Measurements from ENCODE around the gene SPDEF. TPM values are rescaled to one million over a fixed set of nuclear protein-coding genes. Genes with fewer than 3 reads are reported as not detected.

Gene SPDEF
- total and polyA plus RNA-seq, 11 donors = 0.12 to 0.46 (median 0.23) TPM; not detected in 2

DNA sequence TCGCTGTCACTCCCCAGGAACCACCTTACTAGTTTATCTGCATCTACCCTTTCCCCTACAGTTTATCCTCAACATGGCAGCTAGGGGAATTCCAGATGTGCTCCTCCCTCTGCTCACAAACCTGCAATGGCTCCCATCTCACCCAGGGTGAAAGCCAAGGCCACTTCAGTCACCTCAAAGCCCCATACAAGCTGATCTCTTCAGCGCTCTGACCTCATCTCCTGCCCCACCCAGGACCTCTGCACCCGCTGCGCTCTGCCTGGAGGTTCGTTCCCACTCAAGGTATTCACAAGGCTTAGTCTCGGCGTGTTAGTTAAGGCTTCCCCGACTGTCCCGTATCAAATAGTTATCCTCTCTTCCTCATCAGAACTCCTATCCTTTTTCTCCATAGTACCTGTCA lies 28.6 kb upstream of the SPDEF start:
- ATAC-seq = no peak
- no peak for TF ChIP-seq POLR2A (IDR thresholded peaks at IDR 0.05)
- TF ChIP-seq, protein P1, sequence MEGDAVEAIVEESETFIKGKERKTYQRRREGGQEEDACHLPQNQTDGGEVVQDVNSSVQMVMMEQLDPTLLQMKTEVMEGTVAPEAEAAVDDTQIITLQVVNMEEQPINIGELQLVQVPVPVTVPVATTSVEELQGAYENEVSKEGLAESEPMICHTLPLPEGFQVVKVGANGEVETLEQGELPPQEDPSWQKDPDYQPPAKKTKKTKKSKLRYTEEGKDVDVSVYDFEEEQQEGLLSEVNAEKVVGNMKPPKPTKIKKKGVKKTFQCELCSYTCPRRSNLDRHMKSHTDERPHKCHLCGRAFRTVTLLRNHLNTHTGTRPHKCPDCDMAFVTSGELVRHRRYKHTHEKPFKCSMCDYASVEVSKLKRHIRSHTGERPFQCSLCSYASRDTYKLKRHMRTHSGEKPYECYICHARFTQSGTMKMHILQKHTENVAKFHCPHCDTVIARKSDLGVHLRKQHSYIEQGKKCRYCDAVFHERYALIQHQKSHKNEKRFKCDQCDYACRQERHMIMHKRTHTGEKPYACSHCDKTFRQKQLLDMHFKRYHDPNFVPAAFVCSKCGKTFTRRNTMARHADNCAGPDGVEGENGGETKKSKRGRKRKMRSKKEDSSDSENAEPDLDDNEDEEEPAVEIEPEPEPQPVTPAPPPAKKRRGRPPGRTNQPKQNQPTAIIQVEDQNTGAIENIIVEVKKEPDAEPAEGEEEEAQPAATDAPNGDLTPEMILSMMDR (IDR thresholded peaks at IDR 0.05) = no peak
- WGBS, 4 donors = 96 to 97% (median 96%) methylated on average over 9 of the region's 9 CpGs

DNA sequence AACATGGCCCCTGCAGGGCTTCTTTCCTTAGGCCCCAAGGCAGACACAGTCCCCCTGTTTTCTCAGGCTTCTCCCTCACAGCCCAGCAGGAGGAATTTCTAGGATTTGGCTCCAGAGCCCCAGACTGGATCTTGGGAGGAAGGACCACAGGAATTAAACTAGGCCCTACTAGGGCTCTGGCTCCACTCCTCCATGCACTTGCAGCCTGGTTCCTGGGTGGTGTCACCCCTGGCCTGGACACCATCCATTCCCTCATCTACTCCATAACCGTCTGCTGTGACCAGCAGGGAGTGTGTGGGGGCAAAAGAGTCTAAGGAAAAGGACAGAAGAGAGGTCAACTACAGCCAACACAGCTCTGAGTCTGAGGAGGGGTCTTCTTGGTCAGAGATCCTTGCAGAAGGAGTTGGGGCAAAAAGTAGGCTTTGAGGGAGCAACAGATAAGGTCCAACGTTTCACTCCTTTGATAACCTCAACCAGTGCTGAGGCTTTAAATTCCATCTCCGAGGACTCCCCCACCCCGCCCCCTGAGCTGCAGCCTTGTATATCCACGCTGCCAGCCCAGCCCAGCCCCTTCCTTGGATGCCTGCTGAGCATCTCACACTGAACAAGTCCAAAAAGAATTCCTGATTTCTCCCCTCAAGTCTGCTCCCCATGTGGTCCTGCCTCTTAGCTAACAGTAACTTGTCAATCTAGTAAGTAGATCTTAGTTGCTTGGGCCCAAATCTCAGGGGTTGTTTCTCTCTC lies 27.9 kb upstream of the SPDEF start:
- Histone ChIP-seq H3K4me1 (peaks cover 0 to 34% (median 10%) of the 10 kb centered on the region in 12 donors), H3K9me3 (no peaks in the 10 kb centered on the region), H3K36me3 (peaks cover 0 to 25% (median 16%) of the 10 kb centered on the region in 9 donors), H3K4me3 (no peak overlapping the region), H3K27ac (no peak overlapping the region), H3K27me3 (no peaks in the 10 kb centered on the region)
- ATAC-seq (no peak), DNase-seq (no peak)
- no peak for TF ChIP-seq POLR2A (IDR thresholded peaks at IDR 0.05)
- TF ChIP-seq, protein P1 (IDR thresholded peaks at IDR 0.05) = no peak
- intact Hi-C loops (cut with DNase I) = no loop called here
- 67 to 74% (median 73%) methylated on average over 5 of the region's 5 CpGs for WGBS, 4 donors

More for the DNA sequence above, 28.6 kb upstream of the SPDEF start:
- Histone ChIP-seq H3K36me3 (peaks cover 0 to 31% (median 21%) of the 10 kb centered on the region in 9 donors), H3K27me3 (no peaks in the 10 kb centered on the region), H3K4me3 (no peak overlapping the region), H3K9me3 (no peaks in the 10 kb centered on the region), H3K27ac (no peak overlapping the region), H3K4me1 (peaks cover 0 to 34% (median 10%) of the 10 kb centered on the region in 12 donors)
- intact Hi-C loops (cut with DNase I) = no loop called here
- DNase-seq = no peak

DNA sequence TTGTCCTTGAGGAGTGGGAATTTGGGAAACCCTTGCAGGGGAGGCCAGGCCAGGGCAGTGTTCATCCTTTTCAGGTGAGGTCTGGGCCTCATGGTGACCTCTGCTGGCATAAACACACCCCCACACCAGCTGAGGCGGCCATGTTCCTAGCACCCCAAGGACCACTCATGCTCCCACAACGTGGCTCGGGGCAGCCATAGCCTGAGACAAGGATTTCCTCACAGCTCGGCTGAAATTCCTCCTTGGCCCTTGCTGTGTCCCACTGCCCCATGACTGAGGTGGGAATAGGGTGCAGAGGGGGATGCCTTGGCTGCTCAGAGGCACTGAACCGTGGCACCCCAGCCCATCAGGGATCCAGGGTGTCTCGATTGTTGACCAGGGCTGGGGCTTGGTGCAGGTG lies 27.3 kb upstream of the SPDEF start:
- intact Hi-C loops (cut with DNase I) = no loop called here
- WGBS, 4 donors = 89 to 94% (median 91%) methylated on average over 6 of the region's 6 CpGs; no CpG with 5 or more reads in 1 of the 4 donors

DNA sequence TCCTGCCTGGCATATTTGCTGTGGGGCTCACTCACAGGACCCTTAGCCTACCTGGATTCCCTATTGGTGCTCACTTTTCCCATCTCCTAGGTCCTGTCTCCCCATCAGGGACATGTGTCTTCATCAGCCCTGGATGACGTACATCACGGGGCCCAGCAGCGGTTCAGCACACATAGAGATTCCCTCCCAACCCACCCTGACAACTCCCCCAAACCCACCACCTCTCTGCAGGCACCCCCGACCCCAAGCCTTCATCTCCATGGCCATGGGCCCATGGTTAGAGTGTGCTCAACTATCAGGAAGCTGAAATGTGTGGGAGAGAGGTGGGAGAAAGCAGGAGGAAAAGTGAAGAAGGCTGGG lies 25.4 kb upstream of the SPDEF start:
- TF ChIP-seq POLR2A (IDR thresholded peaks at IDR 0.05) = no peak
- TF ChIP-seq, protein P1 (IDR thresholded peaks at IDR 0.05) = no peak

More for the DNA sequence above, 27.3 kb upstream of the SPDEF start:
- ATAC-seq = no peak
- Histone ChIP-seq H3K4me3 (no peak overlapping the region), H3K9me3 (no peaks in the 10 kb centered on the region), H3K27me3 (no peaks in the 10 kb centered on the region), H3K4me1 (peaks cover 0 to 34% (median 10%) of the 10 kb centered on the region in 12 donors), H3K36me3 (peaks cover 0 to 20% (median 10%) of the 10 kb centered on the region in 9 donors), H3K27ac (no peak overlapping the region)
- TF ChIP-seq, protein P1 (IDR thresholded peaks at IDR 0.05) = peak in 3 of 12 donors; percentile 10 to 39 (median 19)
- TF ChIP-seq POLR2A (IDR thresholded peaks at IDR 0.05) = no peak
- DNase-seq = no peak

More for the DNA sequence above, 25.4 kb upstream of the SPDEF start:
- Histone ChIP-seq H3K4me3 (no peak overlapping the region), H3K27ac (no peak overlapping the region), H3K4me1 (peaks cover 0 to 28% (median 10%) of the 10 kb centered on the region in 12 donors), H3K27me3 (no peaks in the 10 kb centered on the region), H3K36me3 (peaks cover 0 to 3% (median 0%) of the 10 kb centered on the region in 9 donors), H3K9me3 (no peaks in the 10 kb centered on the region)
- 93 to 100% (median 94%) methylated on average over 4 of the region's 4 CpGs for WGBS, 4 donors
- intact Hi-C loops (cut with DNase I) = no loop called here
- ATAC-seq (no peak), DNase-seq (no peak)

Data from heart left ventricle (tissue), 16 donors.